WTC11 (cell line): Measurements from ENCODE around the gene GAS2. TPM values are rescaled to one million over a fixed set of nuclear protein-coding genes. Genes with fewer than 3 reads are reported as not detected.
A peak's percentile ranks its signal among the peaks of the same experiment; 100 is the strongest.

Experiments used
- ATAC-seq: fragments of 200-7000 bp; cut with Tn5 transposase; 2 replicates; pipeline ENCODE4 v1.10.0; 2021; ENCODE audit warnings: mild to moderate bottlenecking, moderate library complexity
- CTCF ChIA-PET: fragments of 300-600 bp; sonication (Branson Sonifier 250); formaldehyde crosslinking; loops from one replicate; lab custom pipeline; 2021; ENCODE audit warnings: antibody characterized with exemption; lab: Charles Lee
- POLR2A ChIA-PET: fragments of 350-600 bp; sonication (Branson Sonifier 250); formaldehyde crosslinking; loops from one replicate; lab custom pipeline; 2021; ENCODE audit warnings: antibody characterized with exemption; lab: Charles Lee
- DNase-seq: peaks from one replicate; pipeline ENCODE4 v3.0.0; 2021; ENCODE audit warnings: low spot score
- H3K27ac Mint-ChIP-seq: 2 replicates; pipeline ENCODE4 v1.8.0; 2021; ENCODE audit warnings: mixed read lengths
- H3K27me3 Mint-ChIP-seq: 2 replicates; pipeline ENCODE4 v1.8.0; 2021; ENCODE audit warnings: low read depth, mild to moderate bottlenecking, moderate library complexity, mixed read lengths
- H3K36me3 Mint-ChIP-seq: 2 replicates; pipeline ENCODE4 v1.8.0; 2021; ENCODE audit warnings: mixed read lengths
- H3K4me1 Mint-ChIP-seq: 2 replicates; pipeline ENCODE4 v1.8.0; 2022; ENCODE audit warnings: mixed read lengths
- H3K4me3 Mint-ChIP-seq: 2 replicates; pipeline ENCODE4 v1.8.0; 2021; ENCODE audit warnings: mild to moderate bottlenecking, moderate library complexity, mixed read lengths
- H3K9me3 Mint-ChIP-seq: 2 replicates; pipeline ENCODE4 v1.8.0; 2021; ENCODE audit warnings: mixed read lengths
- AFF4 ChIP-seq: sonication (generic); formaldehyde crosslinking; IDR thresholded peaks from 2 replicates; pipeline ENCODE4 v1.8.1; 2023; ENCODE audit warnings: mild to moderate bottlenecking, missing genetic modification reagents, borderline replicate concordance
- CBFB ChIP-seq: sonication (generic); formaldehyde crosslinking; IDR thresholded peaks from 2 replicates; pipeline ENCODE4 v1.8.1; 2022; ENCODE audit warnings: mild to moderate bottlenecking, low read depth, missing genetic modification reagents
- CREM ChIP-seq: sonication (generic); formaldehyde crosslinking; IDR thresholded peaks from 2 replicates; pipeline ENCODE4 v1.8.1; 2022; ENCODE audit warnings: mild to moderate bottlenecking, missing genetic modification reagents, moderate library complexity
- E2F1 ChIP-seq: sonication (generic); formaldehyde crosslinking; IDR thresholded peaks from 2 replicates; pipeline ENCODE4 v1.8.0; 2022; ENCODE audit warnings: mild to moderate bottlenecking, missing genetic modification reagents
- EMX1 ChIP-seq: fragments of 250-450 bp; sonication (Bioruptor Pico); IDR thresholded peaks from 2 replicates; pipeline ENCODE4 v1.8.0; 2021; ENCODE audit warnings: mild to moderate bottlenecking
- ESRRA ChIP-seq: sonication (generic); formaldehyde crosslinking; IDR thresholded peaks from 2 replicates; pipeline ENCODE4 v1.8.1; 2022; ENCODE audit warnings: mild to moderate bottlenecking, missing genetic modification reagents, borderline replicate concordance
- ETV6 ChIP-seq: sonication (generic); formaldehyde crosslinking; IDR thresholded peaks from 2 replicates; pipeline ENCODE4 v1.8.1; 2022; ENCODE audit warnings: mild to moderate bottlenecking, missing genetic modification reagents
- FOXP1 ChIP-seq: sonication (generic); formaldehyde crosslinking; IDR thresholded peaks from 2 replicates; pipeline ENCODE4 v1.8.0; 2022; ENCODE audit warnings: missing genetic modification reagents, mild to moderate bottlenecking, moderate library complexity, borderline replicate concordance
- GABPB1 ChIP-seq: sonication (generic); formaldehyde crosslinking; IDR thresholded peaks from 2 replicates; pipeline ENCODE4 v1.8.1; 2023; ENCODE audit warnings: mild to moderate bottlenecking, missing genetic modification reagents
- IRF2 ChIP-seq: sonication (generic); formaldehyde crosslinking; IDR thresholded peaks from 2 replicates; pipeline ENCODE4 v1.8.0; 2022; ENCODE audit warnings: low read depth, missing genetic modification reagents, borderline replicate concordance
- MLX ChIP-seq: sonication (generic); formaldehyde crosslinking; IDR thresholded peaks from 2 replicates; pipeline ENCODE4 v1.8.1; 2023; ENCODE audit warnings: mild to moderate bottlenecking, missing genetic modification reagents, moderate library complexity
- ZNF219 ChIP-seq: sonication (generic); formaldehyde crosslinking; IDR thresholded peaks from 2 replicates; pipeline ENCODE4 v1.8.0; 2023; ENCODE audit warnings: missing genetic modification reagents, mild to moderate bottlenecking, borderline replicate concordance
- ZNF423 ChIP-seq: fragments of 250-450 bp; sonication (Bioruptor Pico); IDR thresholded peaks from 2 replicates; pipeline ENCODE4 v2.1.2; 2022; ENCODE audit warnings: mild to moderate bottlenecking, moderate library complexity
- ZNF671 ChIP-seq: fragments of 250-450 bp; sonication (Bioruptor Pico); IDR thresholded peaks from 2 replicates; pipeline ENCODE4 v1.8.0; 2021; ENCODE audit warnings: mild to moderate bottlenecking
- ZSCAN18 ChIP-seq: fragments of 250-450 bp; sonication (Bioruptor Pico); IDR thresholded peaks from 2 replicates; pipeline ENCODE4 v2.1.2; 2022; ENCODE audit warnings: mild to moderate bottlenecking, moderate library complexity
- total RNA-seq: library from RNA; stranded (reverse); gene quantifications from 3 replicates; pipeline ENCODE4 v1.2.3, GENCODE V29; 2021
- TF ChIP-seq, protein P1 (sequence below): fragments of 200-600 bp; IDR thresholded peaks from 2 replicates; pipeline ENCODE4 v1.8.0; 2022; ENCODE audit warnings: antibody characterized with exemption
- TF ChIP-seq, protein P2 (sequence below): fragments of 250-450 bp; sonication (Bioruptor Pico); conservative IDR thresholded peaks from 2 replicates; pipeline ENCODE4 v1.9.0; 2021; ENCODE audit warnings: mild to moderate bottlenecking

The GAS2 gene
- total RNA-seq, 1 experiment from 2014 or later = 1.8 TPM

DNA sequence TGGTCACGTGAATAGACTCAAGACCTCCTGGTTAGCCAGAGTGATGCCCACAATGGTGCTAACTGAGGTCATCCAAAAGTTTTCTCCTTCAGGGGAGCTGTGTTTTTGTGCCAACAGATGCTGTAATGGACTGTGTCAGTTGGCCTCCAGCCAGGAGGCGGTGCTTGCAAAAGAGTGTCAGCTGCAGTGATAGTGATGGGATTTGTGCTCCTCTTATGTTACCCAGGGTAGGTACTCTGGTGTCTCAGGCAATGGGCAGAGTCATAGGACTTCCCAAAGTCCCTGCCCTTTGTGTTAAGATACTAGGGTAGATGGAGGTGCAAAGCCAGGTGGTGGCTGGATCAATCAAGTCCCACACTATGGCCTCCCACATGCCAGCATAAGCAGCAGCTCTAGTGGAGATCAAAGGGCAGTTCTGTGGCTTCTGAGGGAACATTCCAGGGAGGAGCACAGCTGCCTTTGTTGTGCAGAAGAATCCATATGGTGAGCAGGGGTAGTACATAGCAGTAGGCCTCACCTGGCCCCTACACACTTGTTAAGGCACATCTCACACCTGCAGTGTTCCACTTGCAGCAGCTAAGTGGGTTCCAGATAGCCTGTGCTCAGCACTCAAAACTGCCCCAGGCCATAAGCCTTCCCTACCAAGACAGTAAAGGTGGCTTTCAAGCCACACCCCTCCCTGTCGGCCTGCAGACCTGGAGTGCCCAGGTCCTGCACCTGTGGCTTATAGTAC, 31.3 kb upstream of the GAS2 start:
- TF ChIP-seq GABPB1 (CRISPR knock-in tag) = peak; percentile 14; the same call in 1 of the 2 replicates
- no peak for TF ChIP-seq ZNF671 (CRISPR knock-in tag)
- 0 out of 2 replicates have a peak, but pooled peaks have one; percentile 15 for TF ChIP-seq ZNF423 (CRISPR knock-in tag)
- TF ChIP-seq, all 79 proteins: peak for 2
- ATAC-seq = peak; percentile 79
- ChIA-PET POLR2A (interaction anchor here (0.6 to 1.2 kb wide), 3 partner anchors 10 to 390 kb away, joined by 3 to 4 read pairs (median 3); partner anchors contain the start of gene FANCF), CTCF (interaction anchor here (0.7 to 1.2 kb wide), 3 partner anchors 10 to 391 kb away, joined by 3 to 5 read pairs (median 4); partner anchors contain the start of gene FANCF)
- DNase-seq = peak; percentile 33
- Mint-ChIP-seq H3K4me3 (no peak overlapping the region), H3K9me3 (peaks cover 5% of the 10 kb centered on the region), H3K27me3 (peaks cover 37% of the 10 kb centered on the region), H3K4me1 (peaks cover 48% of the 10 kb centered on the region), H3K36me3 (0 out of 2 replicates have a peak, but pooled peaks cover 3% of the 10 kb centered on the region), H3K27ac (0 out of 2 replicates have a peak overlapping the region, but pooled peaks have one; percentile 13)

- ChIA-PET CTCF (interaction anchor here (0.7 to 1.2 kb wide), 3 partner anchors 10 to 391 kb away, joined by 3 to 5 read pairs (median 4); partner anchors contain the start of gene FANCF), POLR2A (interaction anchor here (1.0 kb wide), 1 partner anchor 24 kb away, joined by 3 read pairs; no protein-coding TSS in a partner anchor)
- Mint-ChIP-seq H3K4me1 (peaks cover 51% of the 10 kb centered on the region), H3K9me3 (peaks cover 5% of the 10 kb centered on the region), H3K36me3 (0 out of 2 replicates have a peak, but pooled peaks cover 3% of the 10 kb centered on the region), H3K27ac (peak overlapping the region; percentile 13; the same call in 1 of the 2 replicates), H3K27me3 (peaks cover 38% of the 10 kb centered on the region), H3K4me3 (no peak overlapping the region)
- no peak for TF ChIP-seq ESRRA (CRISPR knock-in tag)
- no peak for TF ChIP-seq ETV6
- no peak for DNase-seq
- peak; percentile 54 for ATAC-seq
These were observed 30.7 kb upstream of the GAS2 start for GRCh38 chr11:22635689-22636088.

DNA sequence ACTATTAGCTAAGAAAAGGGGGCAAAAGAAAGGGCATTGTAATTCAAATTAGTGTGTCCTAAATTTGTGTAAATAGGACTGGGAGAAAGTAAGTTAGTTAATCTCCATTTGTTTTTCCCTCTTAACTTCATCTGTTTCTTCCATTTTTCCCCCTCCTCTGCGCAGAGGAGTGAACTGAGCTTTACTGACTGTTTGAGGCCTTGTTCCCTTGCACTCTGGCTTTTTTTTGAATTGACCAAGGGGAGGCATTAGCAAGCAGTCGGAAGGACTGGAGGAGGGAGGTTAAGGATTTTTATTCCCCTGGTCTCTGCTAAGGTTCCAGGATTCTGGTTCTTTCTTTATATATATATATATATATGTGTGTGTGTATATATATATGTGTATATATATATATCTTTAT, 25.5 kb upstream of the GAS2 start:
- peaks cover 18% of the 10 kb centered on the region for H3K4me1 Mint-ChIP-seq
- no peaks in the 10 kb centered on the region for H3K36me3 Mint-ChIP-seq
- ATAC-seq (peak; percentile 85), DNase-seq (no peak)
- H3K9me3 Mint-ChIP-seq = no peaks in the 10 kb centered on the region
- peak overlapping the region; percentile 77; the same call in 1 of the 2 replicates for H3K27ac Mint-ChIP-seq
- ChIA-PET CTCF (interaction anchor here (0.7 to 1.0 kb wide), 2 partner anchors 25 to 147 kb away, joined by 3 read pairs; partner anchors contain the start of gene GAS2), POLR2A (no interaction called here)
- H3K27me3 Mint-ChIP-seq = peaks cover 34% of the 10 kb centered on the region
- TF ChIP-seq AFF4 (CRISPR knock-in tag) = no peak
- TF ChIP-seq EMX1 (CRISPR knock-in tag) = no peak
- no peak for TF ChIP-seq ZNF219 (CRISPR knock-in tag)
- TF ChIP-seq, protein P1, sequence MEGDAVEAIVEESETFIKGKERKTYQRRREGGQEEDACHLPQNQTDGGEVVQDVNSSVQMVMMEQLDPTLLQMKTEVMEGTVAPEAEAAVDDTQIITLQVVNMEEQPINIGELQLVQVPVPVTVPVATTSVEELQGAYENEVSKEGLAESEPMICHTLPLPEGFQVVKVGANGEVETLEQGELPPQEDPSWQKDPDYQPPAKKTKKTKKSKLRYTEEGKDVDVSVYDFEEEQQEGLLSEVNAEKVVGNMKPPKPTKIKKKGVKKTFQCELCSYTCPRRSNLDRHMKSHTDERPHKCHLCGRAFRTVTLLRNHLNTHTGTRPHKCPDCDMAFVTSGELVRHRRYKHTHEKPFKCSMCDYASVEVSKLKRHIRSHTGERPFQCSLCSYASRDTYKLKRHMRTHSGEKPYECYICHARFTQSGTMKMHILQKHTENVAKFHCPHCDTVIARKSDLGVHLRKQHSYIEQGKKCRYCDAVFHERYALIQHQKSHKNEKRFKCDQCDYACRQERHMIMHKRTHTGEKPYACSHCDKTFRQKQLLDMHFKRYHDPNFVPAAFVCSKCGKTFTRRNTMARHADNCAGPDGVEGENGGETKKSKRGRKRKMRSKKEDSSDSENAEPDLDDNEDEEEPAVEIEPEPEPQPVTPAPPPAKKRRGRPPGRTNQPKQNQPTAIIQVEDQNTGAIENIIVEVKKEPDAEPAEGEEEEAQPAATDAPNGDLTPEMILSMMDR = no peak
- TF ChIP-seq FOXP1 (CRISPR knock-in tag) = no peak
- no peak for TF ChIP-seq E2F1 (CRISPR knock-in tag)
- no peak for TF ChIP-seq CREM
- TF ChIP-seq MLX = no peak
- TF ChIP-seq CBFB (CRISPR knock-in tag) = no peak
- TF ChIP-seq ZSCAN18 (CRISPR knock-in tag) = no peak
- no peak for TF ChIP-seq IRF2 (CRISPR knock-in tag)
- TF ChIP-seq, protein P2, sequence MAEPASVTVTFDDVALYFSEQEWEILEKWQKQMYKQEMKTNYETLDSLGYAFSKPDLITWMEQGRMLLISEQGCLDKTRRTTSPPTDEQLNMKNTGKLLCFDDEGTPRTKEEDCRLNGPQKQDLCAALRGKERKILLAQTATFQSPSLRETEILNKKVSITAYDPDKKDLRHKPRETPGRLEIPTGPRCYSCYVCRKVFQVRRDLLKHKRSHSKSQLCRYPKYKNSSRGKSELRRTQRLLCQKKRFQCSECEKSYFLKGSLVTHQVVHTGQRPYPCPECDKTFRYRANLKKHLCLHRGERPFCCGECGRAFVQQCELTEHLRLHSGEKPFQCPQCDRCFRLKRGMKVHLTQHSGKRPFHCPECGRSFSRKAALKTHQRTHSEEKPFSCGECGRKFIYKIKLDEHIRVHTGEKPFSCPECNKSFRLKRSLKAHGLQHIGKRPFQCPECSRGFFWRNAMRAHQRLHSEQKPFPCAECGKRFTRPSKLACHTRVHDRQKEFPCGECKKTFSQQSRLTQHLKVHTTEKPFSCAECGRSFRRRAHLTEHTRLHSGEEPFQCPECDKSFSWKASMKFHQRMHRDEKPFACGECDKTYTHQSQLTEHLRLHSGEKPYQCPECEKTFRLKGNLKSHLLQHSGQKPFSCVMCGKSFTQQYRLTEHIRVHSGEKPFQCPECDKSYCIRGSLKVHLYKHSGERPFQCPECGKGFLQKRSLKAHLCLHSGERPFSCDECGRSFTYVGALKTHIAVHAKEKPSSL = no peak
- no peak overlapping the region for H3K4me3 Mint-ChIP-seq
